Middle frontal gyrus (tissue), 1 donor: ENCODE results near the gene ADAMTS2.

Experiments used
- DNase-seq: peaks from one replicate; pipeline ENCODE4 v3.0.0-alpha.2; 2015; ENCODE audit warnings: low spot score; ENCODE audit errors: extremely low spot score

The ADAMTS2 gene

GRCh38 chr5:179279347-179280094 lies 65.7 kb downstream of the ADAMTS2 start:
- DNase-seq: no peak

GRCh38 chr5:179278546-179278945 lies 66.7 kb downstream of the ADAMTS2 start:
- DNase-seq: no peak

DNA sequence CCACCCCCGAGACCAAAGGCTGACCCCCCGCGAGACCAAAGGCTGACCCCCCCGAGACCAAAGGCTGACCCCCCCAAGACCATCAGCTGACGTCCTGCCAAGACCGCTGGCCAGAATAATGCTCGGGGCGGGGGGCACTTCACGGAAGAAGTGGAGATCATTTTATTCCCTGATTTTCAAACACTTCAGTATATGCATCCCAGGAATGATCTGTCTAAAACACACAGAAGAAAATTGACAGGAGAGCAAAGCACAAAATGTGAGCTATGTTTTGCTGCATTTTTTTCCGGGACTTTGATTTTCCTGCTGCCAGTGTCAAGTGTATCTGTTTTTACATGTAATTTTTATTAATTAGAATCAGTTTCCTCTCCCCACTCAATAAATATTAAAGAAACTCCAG lies 67.1 kb downstream of the ADAMTS2 start:
- DNase-seq: no peak

- no peak for DNase-seq
Measured at GRCh38 chr5:179276838-179277395, 68.3 kb downstream of the ADAMTS2 start.

DNA sequence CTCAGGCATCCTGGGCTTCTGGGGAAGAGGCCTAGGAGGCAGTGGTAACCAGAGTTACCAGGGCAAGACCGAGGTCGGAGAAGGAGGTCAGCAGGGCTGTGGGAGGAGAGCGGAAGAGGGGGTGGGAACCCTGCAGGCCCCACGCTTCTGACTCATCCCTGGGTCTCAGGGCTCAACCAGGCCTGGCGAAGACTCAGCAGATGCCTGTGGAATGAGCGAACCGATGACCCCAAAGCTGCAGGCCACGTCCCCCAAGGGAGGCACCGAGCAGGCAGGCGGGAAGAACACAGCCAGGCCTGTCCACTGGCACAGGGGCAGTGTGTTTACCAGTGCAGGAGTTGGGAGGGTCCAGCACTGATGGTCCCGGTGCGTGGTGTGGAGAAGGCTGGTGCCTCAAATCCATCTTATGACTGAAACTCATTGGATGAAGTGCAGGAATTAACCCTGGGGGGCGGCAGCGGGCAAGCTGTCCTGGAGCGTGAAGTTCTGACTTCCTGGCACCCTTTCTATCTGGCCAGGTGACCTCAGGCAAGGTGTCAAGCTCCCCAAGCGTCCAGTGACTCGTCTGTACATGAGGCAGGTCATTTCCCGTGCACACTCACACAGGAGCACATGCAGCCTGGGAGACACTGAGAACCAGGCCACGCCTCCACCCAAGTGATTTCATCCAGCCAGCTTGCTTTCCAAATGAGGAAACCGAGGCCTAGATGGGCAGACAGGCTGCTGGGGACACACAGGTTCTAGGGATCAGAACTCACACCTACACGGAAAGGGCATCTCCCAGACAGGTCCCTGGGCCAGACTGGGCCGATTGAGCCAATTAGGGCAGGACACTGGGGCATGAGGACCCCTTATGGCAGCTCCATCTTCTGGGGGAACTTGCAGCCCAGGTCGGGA lies 69.1 kb downstream of the ADAMTS2 start:
- no peak for DNase-seq

GRCh38 chr5:179275381-179275878 lies 69.8 kb downstream of the ADAMTS2 start:
- DNase-seq: no peak

DNA sequence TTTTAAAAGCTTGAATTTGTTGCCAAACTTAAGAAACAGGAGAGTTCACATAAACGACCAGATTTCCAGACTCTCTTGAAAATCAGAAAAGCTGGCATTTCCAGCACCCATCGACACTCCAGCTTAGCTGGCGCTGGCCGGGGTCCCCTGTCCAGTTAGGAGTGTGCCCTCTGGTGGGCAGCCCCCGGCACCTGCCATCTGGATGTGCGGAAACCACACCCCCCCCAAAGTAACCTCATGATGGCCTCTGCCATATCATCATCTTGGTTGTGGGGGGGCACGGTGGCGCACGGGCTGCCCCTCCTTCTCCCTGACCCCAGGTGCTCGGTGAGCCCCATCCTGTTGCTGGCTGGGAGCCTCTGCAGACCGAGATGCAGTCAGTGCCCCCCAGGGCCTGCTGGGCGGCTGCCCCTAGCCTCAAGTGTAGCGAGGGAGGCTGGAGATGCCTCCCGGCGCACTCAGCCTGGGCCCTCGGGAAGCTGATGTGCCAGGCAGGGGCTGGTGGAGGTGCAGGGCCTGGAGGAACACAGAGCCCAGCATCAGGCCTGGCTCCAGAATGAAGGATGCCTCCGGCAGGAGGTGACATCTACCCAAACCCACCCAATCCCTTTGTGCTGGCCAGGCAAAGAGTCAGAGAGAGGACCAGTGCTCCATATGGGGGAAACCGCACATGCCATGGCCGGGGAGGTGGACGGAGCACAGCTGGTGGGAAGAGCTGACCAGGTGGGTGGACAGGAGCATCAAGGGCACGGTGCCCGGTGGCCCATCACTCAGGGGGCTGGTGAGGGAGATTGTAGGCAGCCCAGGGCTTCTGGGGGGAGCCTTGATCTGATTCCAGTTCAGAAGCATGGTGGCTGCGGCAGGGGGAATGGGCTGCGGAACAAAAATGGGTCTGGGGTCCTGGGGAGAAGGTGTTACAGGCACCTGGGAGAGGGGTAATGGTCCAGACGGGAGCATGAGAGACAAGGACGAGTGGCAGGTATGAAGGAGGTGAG lies 70.6 kb downstream of the ADAMTS2 start:
- DNase-seq: no peak

DNA sequence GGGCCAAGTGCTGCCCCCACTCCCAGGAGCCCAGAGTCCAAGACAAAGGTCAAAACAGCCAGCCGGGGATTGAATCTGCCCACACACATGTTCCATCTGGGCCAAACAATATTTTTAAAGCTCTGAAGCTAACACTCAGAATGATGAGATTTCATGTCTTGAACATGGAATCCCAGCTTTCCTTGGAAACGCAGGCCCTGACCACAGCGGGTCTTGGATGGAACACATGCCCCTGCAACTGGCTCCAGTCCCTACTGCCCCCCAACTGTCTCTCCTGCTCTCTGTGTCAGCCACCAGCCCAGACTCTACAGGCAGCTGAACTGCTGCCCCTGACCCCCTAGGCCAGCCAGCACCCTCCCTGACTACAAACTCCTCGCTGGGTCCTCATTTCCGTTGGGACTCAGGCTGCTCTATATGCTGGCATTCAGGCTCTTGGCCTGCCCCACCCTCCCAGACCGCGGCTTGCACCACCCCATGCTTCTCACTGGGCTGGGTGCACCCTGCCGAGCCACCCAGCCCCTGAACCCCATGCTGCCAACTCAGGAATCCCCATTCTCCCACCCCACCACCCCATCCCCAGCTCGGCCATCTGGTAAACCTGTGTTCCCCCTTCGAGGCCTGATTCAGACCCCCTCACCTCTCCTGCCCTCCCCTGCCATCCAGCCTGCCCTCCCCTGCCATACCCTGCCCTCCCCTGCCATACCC lies 71.7 kb downstream of the ADAMTS2 start:
- DNase-seq: no peak

DNA sequence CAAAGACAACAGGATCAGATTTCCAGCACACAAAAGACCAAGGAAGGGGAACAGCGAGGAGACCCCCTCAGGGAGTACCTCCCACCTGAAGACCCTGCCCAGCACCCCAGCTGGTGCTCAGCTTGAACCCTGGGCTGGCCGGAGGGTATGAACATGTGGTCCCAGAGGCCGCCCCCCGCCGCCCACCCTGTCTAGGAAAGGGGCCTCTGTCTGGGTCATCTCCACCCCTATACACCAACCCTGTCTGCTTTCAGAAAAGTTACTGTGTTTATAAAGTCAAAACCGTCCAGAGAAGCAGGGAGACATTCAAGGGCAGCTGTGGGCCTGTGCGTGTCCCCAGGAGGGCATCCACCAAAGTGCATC lies 72.2 kb downstream of the ADAMTS2 start:
- no peak for DNase-seq

DNA sequence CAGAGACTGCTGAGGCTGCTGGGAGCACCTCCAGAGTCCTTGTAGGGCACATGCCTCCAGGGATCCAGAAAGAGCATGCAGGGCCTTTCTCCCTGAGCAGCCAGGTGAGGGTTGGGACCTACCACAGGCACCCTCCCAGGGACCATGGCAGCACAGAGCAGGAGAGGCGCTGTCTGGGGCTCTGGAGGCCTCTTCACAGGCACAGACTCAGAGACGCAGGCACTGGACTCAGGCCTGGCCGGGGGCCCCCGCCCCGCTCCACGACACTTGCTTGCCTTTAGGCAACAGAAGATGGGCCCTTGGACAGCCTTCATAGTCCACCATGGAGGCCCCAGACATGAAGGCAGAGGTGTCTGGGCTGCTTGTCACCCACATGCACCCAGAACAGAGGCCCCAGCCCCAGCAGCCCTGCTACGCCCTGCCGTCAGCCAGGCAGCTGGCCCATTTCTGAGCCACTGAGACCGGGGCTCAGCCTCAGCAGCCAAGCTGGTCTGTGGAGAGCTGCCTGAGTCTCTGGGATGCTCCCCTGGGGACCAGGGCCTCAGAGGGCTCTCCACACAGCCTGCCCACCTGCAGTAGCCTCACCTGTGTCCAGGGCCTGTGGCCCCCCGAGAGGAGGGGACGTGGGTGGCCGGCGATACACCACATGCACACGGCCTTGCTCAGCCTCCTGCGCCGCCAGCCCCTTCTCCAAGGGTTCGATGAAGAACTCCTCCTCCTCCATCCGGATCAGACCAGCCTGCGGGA lies 72.8 kb downstream of the ADAMTS2 start:
- no peak for DNase-seq

DNA sequence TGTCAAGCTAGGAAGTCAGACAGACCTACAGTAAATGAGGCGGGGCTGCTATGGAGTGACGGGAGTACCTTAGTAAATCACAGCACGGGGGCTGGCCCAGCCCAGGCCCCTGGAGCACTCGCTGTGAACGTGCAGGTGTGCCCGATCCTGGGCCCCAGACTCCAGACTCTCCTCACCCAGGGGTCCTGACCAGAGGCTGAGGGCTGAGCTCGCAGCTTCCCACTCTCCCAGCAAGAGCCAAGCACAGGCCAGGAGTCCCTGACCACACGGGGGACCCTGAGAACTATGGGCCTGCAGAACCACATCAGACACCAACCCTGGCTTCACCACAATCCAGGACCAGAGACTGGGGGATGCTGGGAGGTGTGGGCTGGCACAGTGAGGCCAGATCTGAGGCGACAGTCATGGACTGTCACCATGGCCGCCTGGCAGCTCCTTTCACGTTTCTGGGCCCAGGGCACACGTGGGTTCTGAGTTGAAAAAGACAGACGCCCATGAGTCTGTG lies 73.4 kb downstream of the ADAMTS2 start:
- no peak for DNase-seq

- no peak for DNase-seq
Measured at GRCh38 chr5:179271428-179271734, 73.9 kb downstream of the ADAMTS2 start.

GRCh38 chr5:179270581-179271427 lies 74.5 kb downstream of the ADAMTS2 start:
- DNase-seq: no peak

- DNase-seq: no peak
Measured at GRCh38 chr5:179269781-179270543, 75.3 kb downstream of the ADAMTS2 start.

- no peak for DNase-seq
Measured at GRCh38 chr5:179268966-179269693, 76.1 kb downstream of the ADAMTS2 start.

DNA sequence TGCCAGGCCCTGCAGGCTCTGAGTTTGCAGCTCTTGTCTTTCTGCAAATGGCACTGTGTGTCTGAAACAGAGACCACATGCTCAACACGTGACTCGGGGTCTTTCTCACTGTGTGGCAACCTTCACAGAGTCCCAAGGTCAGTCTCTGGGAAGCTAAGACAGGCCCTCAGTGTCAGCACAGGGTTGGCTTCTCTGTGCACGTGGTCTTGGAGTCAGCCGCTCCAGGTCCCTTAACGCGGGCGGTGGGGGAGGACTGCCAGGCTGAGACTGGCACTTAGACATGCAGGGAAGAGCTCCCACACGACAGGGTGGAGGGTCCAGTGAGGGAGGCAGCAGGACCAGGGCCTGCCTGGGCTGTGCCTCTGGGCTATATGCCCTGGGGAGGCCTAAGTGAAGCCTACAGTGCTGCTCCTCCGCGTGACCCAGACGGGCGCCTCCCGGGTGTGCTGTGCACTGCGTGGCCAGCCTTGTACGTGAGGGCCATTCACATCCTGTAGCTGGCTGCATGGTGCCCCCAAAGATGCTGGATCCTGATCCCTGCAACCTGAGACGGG lies 76.8 kb downstream of the ADAMTS2 start:
- no peak for DNase-seq

DNA sequence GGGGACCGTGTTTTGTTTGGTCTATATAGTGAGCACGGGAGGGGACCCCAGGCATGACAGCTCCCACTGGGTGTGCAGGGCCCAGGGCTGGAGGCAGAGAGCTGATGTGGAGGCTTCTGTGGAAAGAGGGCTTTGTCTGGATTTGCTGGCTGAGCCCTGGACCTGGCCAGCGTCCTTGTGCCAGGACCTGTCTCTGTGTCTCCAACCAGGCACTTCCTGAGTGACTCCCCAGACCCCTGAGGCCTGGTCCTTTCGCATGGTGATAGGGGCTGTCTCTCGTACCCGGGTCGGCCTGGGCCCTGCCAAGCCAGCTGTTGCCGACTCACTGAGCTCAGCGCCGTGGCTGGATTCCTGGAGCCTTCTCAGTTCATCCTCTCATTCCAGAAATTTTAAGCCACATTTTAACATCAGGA lies 77.6 kb downstream of the ADAMTS2 start:
- DNase-seq: no peak
